H9 (cell line): ENCODE data around the gene ZNF839. TPM values are rescaled to one million over a fixed set of nuclear protein-coding genes. Genes with fewer than 3 reads are reported as not detected.

Experiments
- DNase-seq: peaks from one replicate; pipeline ENCODE4 v3.0.0-alpha.2; 2017
- H2AFZ ChIP-seq: one replicate; pipeline ENCODE4 v1.6.1; 2013; ENCODE audit warnings: mild to moderate bottlenecking, low read length, control low read depth, moderate library complexity
- H2AK5ac ChIP-seq: 2 replicates; pipeline ENCODE4 v1.6.1; 2013; ENCODE audit warnings: low read length, control low read depth, mixed read lengths; ENCODE audit not compliant: insufficient read length
- H2BK120ac ChIP-seq: one replicate; pipeline ENCODE4 v1.6.1; 2013; ENCODE audit warnings: low read depth, mild to moderate bottlenecking, low read length, control low read depth, inconsistent platforms; ENCODE audit not compliant: poor library complexity, severe bottlenecking
- H2BK12ac ChIP-seq: 2 replicates; pipeline ENCODE4 v1.6.1; 2013; ENCODE audit warnings: low read length, control low read depth, mixed read lengths, low read depth; ENCODE audit not compliant: insufficient read length
- H2BK15ac ChIP-seq: 2 replicates; pipeline ENCODE4 v1.6.1; 2013; ENCODE audit warnings: low read depth, low read length, control low read depth
- H2BK20ac ChIP-seq: one replicate; pipeline ENCODE4 v1.6.1; 2013; ENCODE audit warnings: low read depth, mild to moderate bottlenecking, low read length, control low read depth, inconsistent platforms; ENCODE audit not compliant: poor library complexity, severe bottlenecking
- H2BK5ac ChIP-seq: 2 replicates; pipeline ENCODE4 v1.6.1; 2013; ENCODE audit warnings: low read length, control low read depth, mixed read lengths; ENCODE audit not compliant: insufficient read length
- H3K14ac ChIP-seq: 2 replicates; pipeline ENCODE4 v1.6.1; 2013; ENCODE audit warnings: low read length, control low read depth; ENCODE audit not compliant: insufficient read depth
- H3K18ac ChIP-seq: 2 replicates; pipeline ENCODE4 v1.6.1; 2013; ENCODE audit warnings: low read depth, mild to moderate bottlenecking, mixed read lengths, low read length, control low read depth; ENCODE audit not compliant: insufficient read length
- H3K23ac ChIP-seq: 2 replicates; pipeline ENCODE4 v1.6.1; 2013; ENCODE audit warnings: low read length, control low read depth, mixed read lengths, low read depth; ENCODE audit not compliant: insufficient read length
- H3K23me2 ChIP-seq: 2 replicates; pipeline ENCODE4 v1.6.1; 2013; ENCODE audit warnings: low read depth, mild to moderate bottlenecking, mixed read lengths, low read length, control low read depth; ENCODE audit not compliant: insufficient read length, poor library complexity, severe bottlenecking
- H3K27ac ChIP-seq: 2 replicates; pipeline ENCODE4 v1.5.1; 2013; ENCODE audit warnings: low read length, control low read depth, mixed read lengths, low read depth; ENCODE audit not compliant: insufficient read length
- H3K27me3 ChIP-seq: 2 replicates; pipeline ENCODE4 v1.6.1; 2013; ENCODE audit warnings: low read length, control low read depth, inconsistent platforms; ENCODE audit not compliant: insufficient read depth
- H3K4ac ChIP-seq: 2 replicates; pipeline ENCODE4 v1.6.1; 2013; ENCODE audit warnings: low read depth, mild to moderate bottlenecking, control low read depth, inconsistent platforms, low read length, moderate library complexity
- H3K4me1 ChIP-seq: 2 replicates; pipeline ENCODE4 v1.6.1; 2013; ENCODE audit warnings: low read length, control low read depth, inconsistent platforms; ENCODE audit not compliant: insufficient read depth
- H3K4me2 ChIP-seq: 2 replicates; pipeline ENCODE4 v1.6.1; 2013; ENCODE audit warnings: low read length, control low read depth, mixed read lengths; ENCODE audit not compliant: insufficient read length, insufficient read depth
- H3K56ac ChIP-seq: 2 replicates; pipeline ENCODE4 v1.6.1; 2013; ENCODE audit warnings: low read depth, mild to moderate bottlenecking, mixed read lengths, low read length, control low read depth; ENCODE audit not compliant: insufficient read length
- H3K79me1 ChIP-seq: 2 replicates; pipeline ENCODE4 v1.6.1; 2013; ENCODE audit warnings: low read depth, mild to moderate bottlenecking, moderate library complexity, low read length, control low read depth, inconsistent platforms; ENCODE audit not compliant: insufficient read depth, poor library complexity, severe bottlenecking
- H3K79me2 ChIP-seq: 2 replicates; pipeline ENCODE4 v1.6.1; 2013; ENCODE audit warnings: low read length, control low read depth, inconsistent platforms; ENCODE audit not compliant: insufficient read depth
- H3K9ac ChIP-seq: 2 replicates; pipeline ENCODE4 v1.6.1; 2013; ENCODE audit warnings: low read length, control low read depth, mixed read lengths; ENCODE audit not compliant: insufficient read length; ENCODE audit errors: extremely low read depth
- H3K9me3 ChIP-seq: one replicate; pipeline ENCODE4 v1.6.1; 2013; ENCODE audit warnings: low read depth, low read length, inconsistent platforms; ENCODE audit not compliant: control insufficient read depth
- H3T11ph ChIP-seq: one replicate; pipeline ENCODE4 v1.6.1; 2013; ENCODE audit warnings: mild to moderate bottlenecking, low read length, control low read depth, inconsistent platforms
- H4K20me1 ChIP-seq: one replicate; pipeline ENCODE4 v1.6.1; 2013; ENCODE audit not compliant: control insufficient read depth, insufficient read length, insufficient read depth
- H4K5ac ChIP-seq: 2 replicates; pipeline ENCODE4 v1.6.1; 2013; ENCODE audit warnings: low read depth, mild to moderate bottlenecking, mixed read lengths, low read length, control low read depth; ENCODE audit not compliant: insufficient read length
- H4K8ac ChIP-seq: replicated peaks from 2 replicates; pipeline ENCODE4 v1.6.1; 2013; ENCODE audit warnings: low read length, control low read depth, mixed read lengths, low read depth; ENCODE audit not compliant: insufficient read length
- H4K91ac ChIP-seq: 2 replicates; pipeline ENCODE4 v1.6.1; 2013; ENCODE audit warnings: low read depth, mild to moderate bottlenecking, moderate library complexity, mixed read lengths, low read length, control low read depth; ENCODE audit not compliant: insufficient read length
- H3K27ac Mint-ChIP-seq, 3 experiments: 2 replicates in 2 of 3; 3 replicates in 1 of 3; pipeline ENCODE4 v1.8.0; 2020 to 2021; ENCODE audit warnings: mixed read lengths in 3 of 3, mild to moderate bottlenecking in 1 of 3, moderate library complexity in 1 of 3
- H3K27me3 Mint-ChIP-seq: 2 replicates; pipeline ENCODE4 v1.8.0; 2021; ENCODE audit warnings: low read depth, mild to moderate bottlenecking, moderate library complexity, mixed read lengths
- H3K36me3 Mint-ChIP-seq, 3 experiments: 2 replicates in 2 of 3; 3 replicates in 1 of 3; pipeline ENCODE4 v1.8.0; 2020 to 2021; ENCODE audit warnings: low read depth in 3 of 3, mixed read lengths in 3 of 3; ENCODE audit not compliant: insufficient read depth in 1 of 3
- H3K4me1 Mint-ChIP-seq, 2 experiments: 2 replicates each; pipeline ENCODE4 v1.8.0; 2020; ENCODE audit warnings: mixed read lengths in 2 of 2
- H3K4me3 Mint-ChIP-seq, 2 experiments: 2 replicates in 1 of 2; 3 replicates in 1 of 2; pipeline ENCODE4 v1.8.0; 2020 to 2021; ENCODE audit warnings: mild to moderate bottlenecking in 2 of 2, mixed read lengths in 2 of 2, moderate library complexity in 1 of 2
- H3K9me3 Mint-ChIP-seq, 2 experiments: 2 replicates in 1 of 2; 3 replicates in 1 of 2; pipeline ENCODE4 v1.8.0; 2020; ENCODE audit warnings: mild to moderate bottlenecking in 2 of 2, mixed read lengths in 2 of 2, moderate library complexity in 1 of 2
- WGBS: extraction: QIAGEN DNeasy Blood & Tissue Kit; methylation state at CpG from one replicate; pipeline ENCODE4 v1.1.7; 2013; ENCODE audit warnings: missing lambda C conversion rate, low lambda C conversion rate, mixed read lengths; ENCODE audit not compliant: insufficient read length; ENCODE audit errors: extremely low coverage; 5-methylcytosine and 5-hydroxymethylcytosine counted together
- total RNA-seq: library from RNA; stranded (reverse); gene quantifications from 2 replicates; pipeline ENCODE4 v1.2.1, GENCODE V29; 2021
- TF ChIP-seq, protein P1 (sequence below): fragments of 200-600 bp; sonication (generic); conservative IDR thresholded peaks from 3 replicates; pipeline ENCODE4 v1.8.0; 2021; ENCODE audit warnings: antibody characterized with exemption, mild to moderate bottlenecking

Gene ZNF839
- total RNA-seq, 1 experiment from 2014 or later: 9.4 TPM

DNA sequence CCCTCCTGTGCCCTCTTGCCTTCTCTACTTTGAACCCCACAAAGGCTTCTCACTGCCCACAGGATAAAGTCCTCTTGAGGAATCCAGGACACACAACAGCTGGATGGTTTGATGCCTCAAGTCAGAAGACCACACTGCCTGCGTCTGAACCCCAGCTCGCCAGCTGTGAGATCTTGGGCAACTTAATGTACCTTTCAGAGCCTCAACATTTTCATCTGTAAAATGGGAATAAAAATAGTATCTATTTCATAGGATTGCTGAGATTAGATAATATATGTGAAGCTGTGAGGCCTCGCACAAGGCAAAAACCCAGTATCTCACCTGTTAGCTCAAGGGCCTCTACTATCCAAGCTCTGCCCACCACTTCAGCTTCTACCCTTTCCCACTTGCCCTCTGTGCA is 40.8 kb downstream of the ZNF839 start:
- Histone ChIP-seq H3K27me3 (no peaks in the 10 kb centered on the region), H3K9ac (no peak overlapping the region), H3K56ac (no peak overlapping the region), H2BK120ac (no peak overlapping the region), H2AK5ac (no peak overlapping the region), H3K4me1 (peaks cover 5% of the 10 kb centered on the region; the same call in 1 of the 2 replicates), H2BK12ac (no peak overlapping the region), H2BK20ac (no peak overlapping the region), H3K23ac (no peak overlapping the region), H3T11ph (no peak overlapping the region), H3K9me3 (no peaks in the 10 kb centered on the region), H3K18ac (no peak overlapping the region), H2BK15ac (no peak overlapping the region), H3K27ac (no peak overlapping the region), H4K8ac (no peak overlapping the region), H2AFZ (no peak overlapping the region), H3K79me2 (no peaks in the 10 kb centered on the region; the same call in 1 of the 2 replicates), H3K14ac (no peak overlapping the region), H4K91ac (peak overlapping the region; percentile 59), H4K5ac (no peak overlapping the region), H3K4me2 (no peak overlapping the region), H3K79me1 (peaks cover 3% of the 10 kb centered on the region), H3K4ac (no peak overlapping the region), H2BK5ac (no peak overlapping the region), H4K20me1 (no peaks in the 10 kb centered on the region), H3K23me2 (peaks cover 12% of the 10 kb centered on the region)
- no peaks in the 10 kb centered on the region for H3K9me3 Mint-ChIP-seq
- H3K4me3 Mint-ChIP-seq: no peak overlapping the region
- no CpG with 5 or more reads among the region's 3 CpGs for WGBS
- H3K27me3 Mint-ChIP-seq: no peaks in the 10 kb centered on the region
- peaks cover 2 to 29% (median 12%) of the 10 kb centered on the region in 3 experiments; a peak in 5 of 7 replicates for H3K36me3 Mint-ChIP-seq
- no peak overlapping the region; a peak in 1 of 7 replicates for H3K27ac Mint-ChIP-seq
- TF ChIP-seq, protein P1, sequence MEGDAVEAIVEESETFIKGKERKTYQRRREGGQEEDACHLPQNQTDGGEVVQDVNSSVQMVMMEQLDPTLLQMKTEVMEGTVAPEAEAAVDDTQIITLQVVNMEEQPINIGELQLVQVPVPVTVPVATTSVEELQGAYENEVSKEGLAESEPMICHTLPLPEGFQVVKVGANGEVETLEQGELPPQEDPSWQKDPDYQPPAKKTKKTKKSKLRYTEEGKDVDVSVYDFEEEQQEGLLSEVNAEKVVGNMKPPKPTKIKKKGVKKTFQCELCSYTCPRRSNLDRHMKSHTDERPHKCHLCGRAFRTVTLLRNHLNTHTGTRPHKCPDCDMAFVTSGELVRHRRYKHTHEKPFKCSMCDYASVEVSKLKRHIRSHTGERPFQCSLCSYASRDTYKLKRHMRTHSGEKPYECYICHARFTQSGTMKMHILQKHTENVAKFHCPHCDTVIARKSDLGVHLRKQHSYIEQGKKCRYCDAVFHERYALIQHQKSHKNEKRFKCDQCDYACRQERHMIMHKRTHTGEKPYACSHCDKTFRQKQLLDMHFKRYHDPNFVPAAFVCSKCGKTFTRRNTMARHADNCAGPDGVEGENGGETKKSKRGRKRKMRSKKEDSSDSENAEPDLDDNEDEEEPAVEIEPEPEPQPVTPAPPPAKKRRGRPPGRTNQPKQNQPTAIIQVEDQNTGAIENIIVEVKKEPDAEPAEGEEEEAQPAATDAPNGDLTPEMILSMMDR: no peak
- peaks cover 6 to 10% of the 10 kb centered on the region in 2 experiments for H3K4me1 Mint-ChIP-seq
- DNase-seq: no peak
